Activated CD4-positive, alpha-beta T cell treated with anti-CD3 and anti-CD28 coated beads, Interleukin-10, Interleukin-2, amounts not matched to agents 100 ng/mL and 50 ng/mL, durations not matched to agents 16 hours and 8 hours (primary cell): ENCODE measurements around the gene CRTC3.

Source experiments
- DNase-seq: peaks from one replicate; pipeline ENCODE4 v3.0.0-alpha.2; 2020

Gene CRTC3

DNA sequence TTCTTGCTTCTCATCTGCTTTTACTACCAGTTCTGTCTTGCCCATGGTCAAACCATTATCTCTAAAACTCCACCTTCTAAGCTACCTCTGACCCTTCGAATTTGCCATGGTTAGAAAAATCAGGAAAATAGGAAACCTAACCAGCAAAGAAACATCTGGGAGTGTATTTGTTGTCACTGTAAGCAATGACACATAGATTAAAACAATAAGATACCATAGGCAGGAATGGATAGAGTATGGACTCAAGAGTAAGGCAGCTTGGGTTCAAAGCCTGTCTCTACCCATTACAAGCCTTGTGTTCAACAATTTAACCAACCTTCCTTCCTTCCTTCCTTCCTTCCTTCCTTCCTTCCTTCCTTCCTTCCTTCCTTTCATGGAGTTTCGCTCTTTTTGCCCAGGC lies 34.9 kb downstream of the CRTC3 start:
- no peak for DNase-seq

DNA sequence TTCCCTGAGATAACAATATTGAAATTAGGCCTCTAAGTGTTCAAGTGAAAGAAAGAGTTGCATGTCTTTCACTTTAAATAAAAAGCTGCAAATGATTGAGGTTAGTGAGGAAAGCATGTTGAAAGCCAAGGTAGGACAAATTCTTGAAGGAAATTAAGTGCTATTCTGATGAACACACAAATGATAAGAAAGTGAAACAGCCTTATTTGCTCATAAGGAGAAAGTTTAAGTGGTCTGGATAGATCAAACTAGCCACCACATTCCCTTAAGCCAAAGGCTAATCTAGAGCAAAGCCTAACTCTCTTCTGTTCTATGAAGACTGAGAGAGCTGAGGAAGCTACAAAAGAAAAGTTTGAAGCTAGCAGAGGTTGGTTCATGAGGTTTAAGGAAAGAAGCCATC lies 36.1 kb downstream of the CRTC3 start:
- DNase-seq: peak; percentile 20

DNA sequence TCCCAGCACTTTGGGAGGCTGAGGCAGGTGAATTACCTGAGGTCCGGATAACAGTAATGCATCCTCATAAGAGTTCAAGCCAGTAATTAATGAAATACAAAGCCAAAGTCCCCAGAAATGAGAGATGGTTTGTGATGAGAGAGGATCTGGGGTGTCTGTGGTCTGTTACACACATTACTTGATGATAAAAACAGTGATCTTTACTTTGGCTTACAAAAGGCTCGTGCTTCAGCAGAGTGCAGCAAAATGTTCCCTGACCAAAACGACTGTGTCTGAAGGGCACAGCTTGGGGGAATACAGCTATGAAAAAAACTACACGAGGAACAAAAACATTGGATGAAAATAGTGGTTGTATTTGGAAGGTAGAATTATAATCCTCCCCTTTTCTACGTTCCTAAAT lies 40.9 kb downstream of the CRTC3 start:
- DNase-seq: no peak

DNA sequence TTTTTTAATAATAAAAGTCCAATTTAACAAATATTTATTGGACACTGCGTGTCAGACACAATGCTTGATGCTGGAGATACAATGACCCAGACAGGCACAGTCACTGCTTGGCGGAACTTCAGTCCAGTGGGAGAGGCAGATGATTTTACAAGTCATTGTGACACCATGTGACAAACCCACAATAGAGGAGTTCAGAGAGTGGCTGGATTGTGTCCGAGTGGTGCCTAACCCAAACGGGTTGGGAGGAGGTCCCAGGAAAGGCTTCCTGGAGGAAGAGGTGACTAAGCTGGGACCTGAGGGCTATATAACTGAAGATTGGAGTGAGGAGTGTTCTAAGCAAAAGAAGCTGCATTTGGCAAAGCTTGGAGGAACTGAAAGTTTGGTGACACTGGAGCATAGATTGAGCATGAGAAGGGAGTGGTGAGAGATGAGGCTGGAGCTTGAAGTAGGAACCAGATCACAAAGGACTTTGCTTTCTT lies 41.4 kb downstream of the CRTC3 start:
- no peak for DNase-seq

DNA sequence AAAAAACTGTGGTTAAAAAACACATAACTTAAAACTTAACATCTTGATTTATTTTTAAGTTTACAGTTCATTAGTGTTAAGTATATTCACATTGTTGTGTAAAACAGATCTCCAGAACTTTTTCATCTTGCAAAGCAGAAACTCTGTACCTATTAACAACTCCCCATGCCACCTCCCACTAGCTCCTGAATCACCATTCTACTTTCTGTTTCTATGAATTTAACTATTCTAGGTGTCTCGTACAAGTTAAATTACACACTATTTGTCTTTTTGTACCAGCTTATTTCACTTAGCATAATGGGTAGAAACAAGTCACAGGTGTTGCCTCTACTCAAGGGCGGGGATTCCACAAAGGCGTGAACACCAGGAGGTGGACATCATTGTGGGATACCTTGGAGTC lies 43.2 kb downstream of the CRTC3 start:
- DNase-seq: no peak

DNA sequence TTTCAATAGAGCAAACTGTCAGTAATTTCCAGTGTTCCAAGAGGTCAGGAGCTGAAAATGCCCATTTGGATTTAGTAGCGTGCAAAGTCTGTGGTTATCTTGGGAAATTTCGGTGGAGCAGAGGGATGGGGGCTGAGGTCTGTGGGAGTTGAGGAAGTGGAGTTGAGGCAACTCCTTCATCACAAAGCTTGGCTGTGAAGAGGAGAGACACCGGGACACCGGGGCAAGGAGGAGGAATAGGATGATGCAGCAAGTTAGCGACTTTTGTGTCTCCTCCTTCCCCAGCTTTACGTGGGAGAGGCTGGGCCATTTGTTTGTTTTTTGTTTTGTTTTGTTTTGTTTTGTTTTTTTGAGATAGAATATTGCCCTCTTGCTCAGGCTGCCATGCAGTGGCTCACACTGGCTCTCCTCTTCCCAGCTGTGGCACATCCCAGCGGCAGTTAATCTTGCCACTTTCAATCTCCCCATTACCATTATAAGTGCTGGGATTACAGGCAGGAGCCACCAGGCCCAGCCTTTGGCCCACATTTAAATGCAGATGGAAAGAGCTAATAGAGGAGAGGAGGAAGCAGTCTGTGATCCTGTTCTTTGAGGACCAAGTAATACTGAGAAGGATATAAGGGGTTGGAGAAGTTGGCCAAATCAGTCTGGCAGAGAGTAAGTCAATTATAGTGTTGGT lies 47.1 kb downstream of the CRTC3 start:
- DNase-seq: no peak

DNA sequence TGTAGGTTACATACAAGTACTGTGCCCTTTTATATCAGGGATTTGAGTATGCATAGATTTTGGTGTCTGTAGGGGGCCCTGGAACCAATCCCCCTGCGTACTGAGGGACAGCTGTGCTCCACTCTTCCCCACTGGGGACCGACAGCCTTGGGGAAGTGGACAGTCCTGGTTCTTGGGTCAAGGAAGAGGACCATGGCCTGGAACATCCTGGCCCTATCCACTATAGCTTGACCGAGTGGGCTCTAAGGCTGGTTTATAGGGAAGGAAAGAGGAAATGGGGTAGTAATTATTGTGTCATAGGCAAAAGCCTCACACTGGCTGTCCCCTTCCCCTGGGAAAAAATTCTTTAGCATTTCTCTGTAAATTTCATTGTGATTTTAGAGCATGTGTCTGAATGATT lies 49.5 kb downstream of the CRTC3 start:
- no peak for DNase-seq

DNA sequence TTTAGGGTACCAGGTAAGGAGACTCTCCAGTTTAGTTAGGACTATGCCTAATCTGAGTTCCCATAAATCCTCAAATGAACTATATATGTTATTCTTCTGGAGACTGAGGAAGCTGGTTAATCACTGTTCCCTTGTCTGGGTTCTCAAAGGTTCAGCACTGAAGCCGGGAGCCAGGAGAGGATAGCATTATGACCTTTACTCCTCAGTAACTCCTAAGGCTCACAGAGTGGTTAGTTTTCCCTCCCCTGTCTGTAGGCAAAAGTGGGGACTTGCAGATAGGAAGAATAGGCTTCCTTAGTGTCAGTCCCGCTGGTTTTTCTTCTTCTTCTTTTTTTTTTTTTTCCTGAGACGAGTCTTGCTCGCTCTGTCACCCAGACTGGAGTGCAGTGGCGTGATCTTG lies 50.4 kb downstream of the CRTC3 start:
- no peak for DNase-seq

DNA sequence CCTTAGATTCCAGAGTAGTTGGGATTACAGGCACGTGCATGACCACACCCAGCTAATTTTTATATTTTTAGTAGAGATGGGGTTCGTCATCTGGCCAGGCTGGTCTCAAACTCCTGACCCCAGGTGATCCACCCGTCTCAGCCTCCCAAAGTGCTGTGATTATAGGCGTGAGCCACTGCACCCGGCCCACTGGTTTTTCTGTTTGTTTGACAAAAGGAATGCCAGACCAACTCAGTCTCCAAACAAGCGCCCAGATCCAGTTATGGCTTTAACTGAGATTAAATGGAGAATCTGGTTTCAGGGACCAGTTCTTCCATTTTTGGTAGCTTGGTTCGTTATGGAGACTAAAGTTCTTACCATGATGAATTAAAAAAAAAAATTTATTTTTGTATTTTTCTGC lies 50.8 kb downstream of the CRTC3 start:
- no peak for DNase-seq

DNA sequence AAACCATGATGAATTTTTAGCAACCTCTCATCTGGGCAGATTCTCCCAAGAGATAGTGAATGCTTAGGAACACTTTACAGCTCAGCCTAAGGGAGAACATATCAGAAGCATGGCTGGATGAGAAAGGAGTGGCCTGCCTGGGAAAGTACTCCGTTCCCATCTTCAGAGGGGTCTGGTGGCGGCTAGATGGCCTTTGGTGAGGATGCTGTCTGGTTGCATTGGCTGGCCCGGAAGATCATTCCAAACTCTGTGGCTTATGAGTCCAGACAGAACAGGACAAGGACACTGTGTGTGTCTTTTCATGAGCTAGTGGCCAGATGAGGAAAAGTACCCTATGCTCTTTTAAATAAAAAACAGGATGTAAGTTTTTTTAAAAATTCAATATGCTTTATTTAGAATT lies 51.2 kb downstream of the CRTC3 start:
- no peak for DNase-seq

DNA sequence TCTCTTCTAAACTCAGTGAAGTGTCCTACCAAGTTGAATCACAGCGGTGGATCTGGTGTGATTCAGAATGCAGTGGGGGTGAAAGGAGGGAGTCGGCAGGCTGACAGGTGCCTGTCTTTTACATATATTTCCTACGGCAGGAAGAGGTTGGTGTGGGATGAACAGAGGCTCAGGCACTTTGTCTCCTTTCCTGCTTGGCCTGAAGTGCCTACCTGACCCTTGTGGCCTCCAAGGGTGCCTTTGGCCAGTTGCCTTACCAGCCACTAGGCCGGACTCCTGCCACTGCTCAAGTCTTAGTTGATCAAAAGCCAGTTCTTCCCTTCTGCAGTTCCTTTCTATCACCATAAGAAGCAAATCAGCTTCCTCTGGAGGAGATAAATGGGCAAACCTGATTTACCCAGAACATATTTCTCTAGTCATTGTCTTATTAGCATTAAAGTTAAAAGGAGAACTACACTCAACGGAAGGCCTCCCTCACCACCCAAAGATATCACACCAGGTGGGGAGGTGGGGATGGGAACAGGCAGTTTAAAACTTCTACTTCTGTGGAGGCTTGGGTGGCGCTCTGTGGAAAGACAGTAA lies 52.1 kb downstream of the CRTC3 start:
- DNase-seq: no peak

DNA sequence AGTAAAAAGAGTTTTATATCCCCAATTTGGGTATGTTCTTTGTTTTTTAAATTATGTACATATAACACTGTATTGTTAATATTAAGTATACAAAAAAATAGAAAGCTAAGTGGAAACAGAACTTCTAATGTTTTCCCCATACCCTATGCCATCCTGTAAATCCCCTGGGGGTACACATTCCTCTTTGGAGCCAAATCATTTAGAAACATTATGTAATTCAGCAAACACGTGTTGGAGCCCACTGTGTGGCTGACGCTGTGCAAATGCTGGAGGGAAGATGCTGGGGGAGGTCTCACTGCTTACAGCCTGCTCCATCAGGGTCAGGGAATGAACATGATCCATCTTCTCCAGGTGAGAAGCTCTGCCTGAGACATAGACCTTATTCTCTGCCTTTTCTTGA lies 52.8 kb downstream of the CRTC3 start:
- no peak for DNase-seq

DNA sequence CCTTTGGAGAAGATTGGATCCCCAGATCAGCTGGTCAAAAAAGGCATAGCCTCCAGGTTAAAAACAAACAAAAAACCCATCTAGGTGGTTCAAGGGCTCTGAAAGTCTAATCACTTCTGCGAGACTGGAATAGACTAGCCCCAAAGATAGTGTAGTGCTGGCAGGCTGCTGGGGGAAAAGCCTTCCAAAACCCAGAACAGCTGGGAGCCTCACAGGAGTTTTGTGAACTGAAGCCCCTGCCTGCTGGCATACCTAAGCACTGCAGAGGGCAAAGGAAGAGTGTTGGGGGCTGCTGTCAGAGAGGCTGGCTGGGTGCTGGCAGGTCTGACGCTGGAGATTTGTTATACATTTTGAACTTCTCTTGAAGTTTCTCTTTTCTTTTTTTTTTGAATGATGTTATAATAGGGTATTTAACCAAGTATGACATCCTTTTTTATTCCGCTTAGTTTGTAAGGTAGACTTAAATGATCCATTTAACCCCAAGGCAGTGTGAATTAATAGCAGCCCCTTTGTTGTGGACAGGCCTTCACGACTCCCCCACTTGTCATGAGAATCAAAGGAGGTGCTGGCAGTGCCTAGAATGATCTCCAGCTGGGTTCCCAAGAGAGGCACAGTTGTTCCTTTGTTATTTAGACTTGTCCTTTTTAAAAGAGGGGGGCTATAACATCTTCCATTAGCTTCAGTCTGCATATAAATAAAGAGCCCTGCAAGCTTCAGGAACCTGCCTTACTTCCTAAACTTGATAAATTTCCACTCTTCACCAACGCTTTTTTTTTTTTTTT lies 53.9 kb downstream of the CRTC3 start:
- no peak for DNase-seq

DNA sequence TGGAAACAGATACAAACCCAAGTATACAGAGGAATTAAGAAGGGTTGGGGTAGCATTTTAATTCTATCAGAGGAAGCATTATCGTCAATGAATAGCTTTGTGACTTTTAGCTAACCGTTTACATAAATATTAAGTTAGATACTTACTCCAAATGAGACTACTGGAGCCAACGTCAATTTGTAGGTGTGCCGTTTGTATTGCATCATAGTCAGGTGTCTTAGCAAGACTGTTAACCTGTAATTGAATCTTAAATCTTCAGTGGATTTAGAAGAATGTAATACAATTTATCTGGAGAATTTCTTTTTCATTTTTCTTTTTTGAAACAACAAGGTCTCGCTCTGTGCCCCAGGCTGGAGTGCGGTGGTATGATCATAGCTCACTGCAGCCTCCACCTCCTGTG lies 55.1 kb downstream of the CRTC3 start:
- DNase-seq: no peak

DNA sequence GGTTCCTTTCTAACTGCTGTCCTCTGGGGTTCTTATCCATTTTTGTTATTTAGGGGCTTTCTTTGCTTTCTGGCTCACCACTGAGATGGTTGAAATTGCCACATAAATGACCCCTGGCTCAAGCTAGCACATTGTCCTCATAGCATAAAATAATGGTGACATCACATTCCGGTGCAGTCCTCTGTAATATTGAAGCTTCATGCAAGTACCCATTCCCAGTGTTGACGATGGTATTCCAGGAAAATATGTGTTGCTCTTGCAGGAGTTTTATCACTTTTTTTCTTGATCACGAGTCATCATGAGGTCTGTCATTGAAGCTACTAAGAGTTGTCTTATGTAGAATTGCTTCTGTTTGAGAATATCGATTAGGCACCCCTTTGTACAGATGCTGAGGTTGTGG lies 56.1 kb downstream of the CRTC3 start:
- DNase-seq: no peak

DNA sequence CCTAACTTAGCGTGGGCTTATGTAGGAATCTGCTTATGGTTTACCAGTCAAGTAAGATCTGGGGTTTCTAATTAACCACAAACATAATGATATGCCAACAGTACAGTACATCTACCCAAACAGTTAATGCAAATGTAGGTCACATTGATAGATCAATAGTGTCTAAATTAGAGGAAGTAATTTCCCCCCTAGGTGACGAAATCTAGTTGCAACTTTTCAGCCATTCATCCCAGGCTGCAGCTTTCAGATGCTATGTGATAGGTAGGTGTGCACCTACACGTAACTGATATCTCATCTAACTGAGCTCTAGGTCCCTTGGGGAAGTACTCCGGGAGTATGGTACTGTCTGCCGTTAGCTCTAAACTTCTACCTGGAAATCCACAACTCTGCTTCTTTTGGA lies 57.2 kb downstream of the CRTC3 start:
- no peak for DNase-seq

DNA sequence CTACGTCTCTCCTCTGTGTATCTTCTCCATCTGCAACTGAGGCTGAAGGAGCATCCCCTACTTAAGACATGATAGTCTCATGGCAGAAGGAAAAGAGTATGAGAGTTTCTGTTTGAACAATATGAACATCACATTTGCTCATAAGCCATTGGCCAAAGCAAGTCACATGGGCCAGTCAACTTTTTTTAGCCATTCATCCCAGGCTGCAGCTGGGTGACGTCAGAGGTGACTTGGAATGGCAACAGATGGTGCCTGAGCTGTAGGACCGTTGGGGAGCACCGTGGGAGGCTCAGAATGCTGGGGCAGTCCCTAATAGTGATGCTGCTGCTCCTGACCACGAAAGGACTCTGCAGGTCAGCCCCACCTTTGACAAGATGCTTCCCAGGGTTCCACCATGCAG lies 58.7 kb downstream of the CRTC3 start:
- no peak for DNase-seq

DNA sequence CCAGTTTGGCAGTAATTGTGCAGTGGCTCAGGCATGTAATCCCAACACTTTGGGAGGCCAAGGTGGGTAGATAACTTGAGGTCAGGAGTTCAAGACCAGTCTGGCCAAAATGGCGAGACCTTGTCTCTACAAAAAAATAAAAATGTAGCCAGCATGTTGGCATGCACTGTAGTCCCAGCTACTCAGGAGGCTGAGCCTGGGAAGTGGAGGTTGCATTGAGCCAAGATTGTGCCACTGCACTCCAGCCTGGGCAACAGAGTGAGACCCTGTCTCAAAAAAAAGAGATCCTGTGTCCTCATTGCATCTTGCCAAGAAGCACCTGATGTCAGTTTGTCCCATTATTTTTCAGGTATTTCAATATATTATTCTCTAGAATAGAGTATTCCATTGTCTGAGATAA lies 61.8 kb downstream of the CRTC3 start:
- DNase-seq: no peak

DNA sequence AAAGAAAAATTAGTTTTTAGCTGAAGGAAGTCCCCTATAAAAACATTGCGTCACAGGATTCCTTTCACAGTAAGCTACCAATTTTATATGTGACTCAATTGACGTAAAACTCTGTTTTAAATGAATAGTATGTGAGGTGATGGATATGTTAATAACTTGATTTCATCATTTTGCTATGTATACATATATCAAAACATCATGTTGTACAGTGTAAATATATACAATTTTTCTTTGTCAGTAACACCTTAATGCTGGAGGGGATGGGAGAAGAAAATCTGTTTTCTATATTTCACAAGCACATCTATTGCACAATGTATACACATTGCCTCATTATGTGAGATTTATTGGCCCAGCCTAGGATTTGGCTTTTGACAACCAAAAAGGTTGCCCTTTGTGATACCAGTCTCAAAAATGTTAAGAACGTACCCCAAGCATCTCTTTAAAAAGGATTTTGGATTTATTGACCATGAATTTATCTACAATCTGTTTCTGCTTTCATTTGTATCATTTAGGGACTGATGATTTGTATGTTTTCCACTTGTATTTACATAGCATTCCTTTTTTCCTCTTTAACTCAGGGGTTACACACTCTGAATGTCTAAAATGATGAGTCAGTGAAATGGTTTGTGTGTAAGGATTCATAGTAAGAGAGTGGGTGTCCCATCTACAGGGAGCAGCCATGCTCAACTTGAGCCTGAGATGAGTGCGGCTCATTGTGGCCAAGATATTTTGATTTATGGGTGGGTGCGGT lies 62.6 kb downstream of the CRTC3 start:
- DNase-seq: no peak

DNA sequence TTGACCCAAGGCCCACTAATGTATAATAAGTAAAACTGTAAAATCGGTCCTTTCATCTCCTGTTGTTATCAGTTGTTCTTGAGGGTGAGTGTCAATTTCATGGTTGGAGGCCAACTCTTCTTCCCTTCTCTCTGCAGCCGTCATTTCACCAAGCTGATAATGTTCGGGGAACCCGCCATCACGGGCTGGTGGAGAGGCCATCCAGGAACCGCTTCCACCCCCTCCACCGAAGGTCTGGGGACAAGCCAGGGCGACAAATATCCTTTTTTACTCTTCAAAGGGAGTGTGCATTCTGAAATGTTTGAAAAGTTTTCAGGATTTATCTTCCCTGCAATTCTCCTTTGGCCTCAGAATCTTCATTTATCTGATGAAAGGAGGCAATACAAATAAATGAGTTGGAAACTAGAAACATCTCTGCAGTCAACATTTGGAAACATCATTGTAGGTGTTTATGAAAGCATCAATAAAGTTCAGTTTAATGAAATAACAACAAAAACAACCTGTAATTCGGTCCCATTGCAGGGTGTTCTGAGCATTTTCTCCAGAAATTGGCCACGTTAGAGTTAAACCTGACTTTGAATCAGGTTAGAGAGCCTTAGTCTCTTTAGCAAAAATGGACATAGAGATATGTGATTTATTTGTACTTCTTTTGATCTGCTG lies 63.9 kb downstream of the CRTC3 start:
- no peak for DNase-seq

DNA sequence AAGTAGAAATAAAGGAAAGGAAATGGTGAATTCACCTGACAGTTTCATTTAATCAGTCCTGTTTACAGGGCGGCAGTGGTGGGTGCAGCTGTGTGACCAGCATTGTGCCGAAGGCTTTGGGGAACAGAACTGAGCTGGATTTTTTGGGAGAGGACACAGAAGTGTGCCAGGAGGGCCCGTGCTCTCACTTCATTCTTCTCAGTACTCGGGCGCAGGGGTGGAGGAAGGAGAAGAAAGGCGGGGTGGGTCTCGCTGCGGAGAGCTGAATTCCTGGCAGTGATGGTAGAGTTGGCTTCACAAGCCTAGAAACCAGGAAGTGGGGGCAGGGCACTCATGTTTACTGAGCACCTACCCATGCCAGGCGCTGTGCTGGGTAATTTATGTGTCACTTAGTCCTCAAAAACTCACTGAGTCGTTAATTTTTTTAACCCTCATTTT lies 64.6 kb downstream of the CRTC3 start:
- DNase-seq: peak; percentile 95

DNA sequence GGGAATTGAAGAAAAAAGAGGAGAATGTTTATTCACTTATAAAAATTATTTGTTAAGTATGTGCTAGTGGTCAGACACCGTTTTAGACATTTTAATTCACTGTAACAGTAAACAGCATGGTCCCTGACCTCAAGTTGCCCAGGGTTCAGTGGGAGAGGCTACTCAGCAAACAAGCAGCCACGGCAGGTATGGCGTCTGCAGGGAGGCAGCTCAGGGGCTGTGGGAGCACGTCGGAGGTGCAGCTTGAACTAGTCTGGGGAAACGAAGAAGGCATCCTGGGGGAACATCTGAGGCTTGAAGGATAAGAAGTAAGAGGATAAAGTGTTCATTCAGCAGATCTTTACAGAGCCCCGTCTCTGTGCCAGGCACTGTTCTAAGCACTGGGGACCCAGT lies 66.0 kb downstream of the CRTC3 start:
- no peak for DNase-seq

DNA sequence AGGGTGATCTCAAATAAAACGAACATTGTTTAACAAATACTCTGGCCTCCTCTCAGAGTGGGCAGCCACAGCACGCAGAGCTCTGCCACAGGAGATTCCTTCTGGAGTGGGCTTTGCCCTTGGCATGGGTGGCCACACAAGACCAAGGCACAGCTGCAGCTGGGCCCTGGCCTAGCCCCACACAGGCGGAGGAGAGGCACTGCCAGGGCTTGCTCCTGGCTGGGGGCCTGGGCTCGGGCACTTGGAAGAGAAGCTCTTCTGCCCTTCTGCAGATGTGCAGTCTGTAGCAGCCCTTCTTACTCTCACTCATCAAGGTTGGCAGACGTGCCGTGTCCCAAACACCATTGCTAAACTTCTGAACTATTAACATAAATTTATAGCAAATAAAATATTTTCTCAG lies 67.2 kb downstream of the CRTC3 start:
- no peak for DNase-seq
